Esophagus muscularis mucosa (tissue), 3 donors: ENCODE results near the gene TMEM132E.

Experiments
- POLR2AphosphoS5 ChIP-seq, 2 donors: sonication (generic); formaldehyde crosslinking; IDR thresholded peaks; one replicate each; pipeline ENCODE4 v1.6.1; 2017; ENCODE audit warnings: antibody characterized with exemption in 2 of 2
- TF ChIP-seq, protein P1 (sequence below), 3 experiments: fragments of 200-600 bp in 2 of 3; fragments of 450-650 bp in 1 of 3; sonication (generic) in 2 of 3; IDR thresholded peaks; one replicate each; pipeline ENCODE4 v1.5.1; 2017 to 2019; ENCODE audit warnings: antibody characterized with exemption in 3 of 3, mild to moderate bottlenecking in 2 of 3, moderate library complexity in 1 of 3

- TF ChIP-seq, protein P1, sequence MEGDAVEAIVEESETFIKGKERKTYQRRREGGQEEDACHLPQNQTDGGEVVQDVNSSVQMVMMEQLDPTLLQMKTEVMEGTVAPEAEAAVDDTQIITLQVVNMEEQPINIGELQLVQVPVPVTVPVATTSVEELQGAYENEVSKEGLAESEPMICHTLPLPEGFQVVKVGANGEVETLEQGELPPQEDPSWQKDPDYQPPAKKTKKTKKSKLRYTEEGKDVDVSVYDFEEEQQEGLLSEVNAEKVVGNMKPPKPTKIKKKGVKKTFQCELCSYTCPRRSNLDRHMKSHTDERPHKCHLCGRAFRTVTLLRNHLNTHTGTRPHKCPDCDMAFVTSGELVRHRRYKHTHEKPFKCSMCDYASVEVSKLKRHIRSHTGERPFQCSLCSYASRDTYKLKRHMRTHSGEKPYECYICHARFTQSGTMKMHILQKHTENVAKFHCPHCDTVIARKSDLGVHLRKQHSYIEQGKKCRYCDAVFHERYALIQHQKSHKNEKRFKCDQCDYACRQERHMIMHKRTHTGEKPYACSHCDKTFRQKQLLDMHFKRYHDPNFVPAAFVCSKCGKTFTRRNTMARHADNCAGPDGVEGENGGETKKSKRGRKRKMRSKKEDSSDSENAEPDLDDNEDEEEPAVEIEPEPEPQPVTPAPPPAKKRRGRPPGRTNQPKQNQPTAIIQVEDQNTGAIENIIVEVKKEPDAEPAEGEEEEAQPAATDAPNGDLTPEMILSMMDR (IDR thresholded peaks at IDR 0.05), result no peak
- TF ChIP-seq POLR2AphosphoS5 (IDR thresholded peaks at IDR 0.05), result no peak
Observed at GRCh38 chr17:34530918-34531317, 48.5 kb upstream of the TMEM132E start.
